H1 (cell line): ENCODE data around the gene OPRD1. TPM values are rescaled to one million over a fixed set of nuclear protein-coding genes. Genes with fewer than 3 reads are reported as not detected.

Source experiments
- CTCF ChIA-PET: fragments of 300-600 bp; sonication (Branson Sonifier 250); formaldehyde crosslinking; loops from one replicate; lab custom pipeline; 2021; ENCODE audit not compliant: partially characterized antibody; lab: Charles Lee
- POLR2A ChIA-PET: fragments of 300-600 bp; sonication (Branson Sonifier 250); formaldehyde crosslinking; loops from one replicate; lab custom pipeline; 2021; ENCODE audit warnings: inconsistent platforms; ENCODE audit not compliant: partially characterized antibody; lab: Charles Lee
- DNase-seq, 2 experiments: peaks; one replicate each; pipeline versions ENCODE4 v3.0.0 to v3.0.0-alpha.2; 2010 to 2022; ENCODE audit warnings: low spot score in 2 of 2, low read depth in 1 of 2, mixed read lengths in 1 of 2
- FAIRE-seq: peaks from 2 replicates; lab custom pipeline; 2011; peaks lifted over from hg19 to GRCh38; lab: Jason Lieb, UNC
- H2AFZ ChIP-seq: 2 replicates; pipeline ENCODE4 v1.8.1; 2012; ENCODE audit warnings: low read length, inconsistent platforms
- H2AK5ac ChIP-seq: 2 replicates; pipeline ENCODE4 v1.6.1; 2013; ENCODE audit warnings: low read depth, low read length
- H2BK120ac ChIP-seq: replicated peaks from 2 replicates; pipeline ENCODE3; 2013; ENCODE audit warnings: low read depth, low read length, inconsistent platforms
- H2BK12ac ChIP-seq: 2 replicates; pipeline ENCODE4 v1.6.1; 2013; ENCODE audit warnings: low read depth, low read length
- H2BK15ac ChIP-seq: 2 replicates; pipeline ENCODE4 v1.6.1; 2013; ENCODE audit warnings: low read length
- H2BK20ac ChIP-seq: 2 replicates; pipeline ENCODE4 v1.6.1; 2013; ENCODE audit warnings: low read length
- H2BK5ac ChIP-seq: 2 replicates; pipeline ENCODE4 v1.6.1; 2013; ENCODE audit warnings: low read depth, low read length
- H3K14ac ChIP-seq: 2 replicates; pipeline ENCODE4 v1.6.1; 2013; ENCODE audit warnings: inconsistent platforms; ENCODE audit not compliant: insufficient read length
- H3K18ac ChIP-seq: 2 replicates; pipeline ENCODE4 v1.6.1; 2013; ENCODE audit warnings: low read length; ENCODE audit errors: extremely low read depth
- H3K23ac ChIP-seq: 2 replicates; pipeline ENCODE4 v1.6.1; 2013; ENCODE audit warnings: inconsistent platforms; ENCODE audit not compliant: insufficient read length
- H3K23me2 ChIP-seq: 2 replicates; pipeline ENCODE4 v1.6.1; 2013; ENCODE audit warnings: low read depth, low read length
- H3K27ac ChIP-seq: 2 replicates; pipeline ENCODE4 v1.6.1; 2011; ENCODE audit warnings: low read depth, low read length, inconsistent platforms
- H3K27me3 ChIP-seq, 4 experiments: replicated peaks in 1 of 4; 1 replicate in 1 of 4; 2 replicates in 3 of 4; pipeline versions ENCODE4 v1.6.1 to v1.8.1; 2011 to 2013; ENCODE audit warnings: low read length in 3 of 4, mild to moderate bottlenecking in 3 of 4, inconsistent platforms in 2 of 4, mixed read lengths in 2 of 4, moderate library complexity in 1 of 4; ENCODE audit not compliant: control insufficient read depth in 3 of 4, insufficient read depth in 3 of 4; ENCODE audit errors: extremely low read depth in 1 of 4
- H3K36me3 ChIP-seq, 4 experiments: 2 replicates each; pipeline versions ENCODE4 v1.6.1 to v1.8.1; 2011 to 2013; ENCODE audit warnings: mild to moderate bottlenecking in 4 of 4, low read length in 3 of 4, moderate library complexity in 2 of 4, control low read depth in 1 of 4, inconsistent platforms in 1 of 4; ENCODE audit not compliant: insufficient read depth in 4 of 4, control insufficient read depth in 2 of 4
- H3K4ac ChIP-seq: replicated peaks from 2 replicates; pipeline ENCODE3; 2013; ENCODE audit warnings: low read length, low read depth, mixed read lengths, inconsistent platforms; ENCODE audit not compliant: insufficient read length
- H3K4me1 ChIP-seq, 4 experiments: replicated peaks in 1 of 4; 1 replicate in 1 of 4; 2 replicates in 3 of 4; pipeline versions ENCODE4 v1.6.1 to v1.8.1; 2011 to 2013; ENCODE audit warnings: low read length in 3 of 4, inconsistent platforms in 2 of 4, mixed read lengths in 1 of 4; ENCODE audit not compliant: insufficient read depth in 4 of 4, control insufficient read depth in 3 of 4
- H3K4me2 ChIP-seq, 2 experiments: 2 replicates each; pipeline versions ENCODE4 v1.6.1 to v1.8.1; 2011 to 2013; ENCODE audit warnings: low read depth in 2 of 2, low read length in 2 of 2, control low read depth in 1 of 2, inconsistent platforms in 1 of 2, mild to moderate bottlenecking in 1 of 2; ENCODE audit not compliant: insufficient read depth in 1 of 2
- H3K4me3 ChIP-seq, 4 experiments: fragments of 200-600, 300-600 bp in 1 of 4; sonication (generic), shearing (Covaris generic), sonication (Bioruptor Twin) in 1 of 4; 2 replicates each; pipeline versions ENCODE4 v1.5.1 to v1.8.1; 2011 to 2016; ENCODE audit warnings: low read length in 4 of 4, low read depth in 3 of 4, control low read depth in 2 of 4, inconsistent platforms in 2 of 4, mild to moderate bottlenecking in 2 of 4, mixed read lengths in 1 of 4, moderate library complexity in 1 of 4; ENCODE audit not compliant: insufficient read depth in 2 of 4; ENCODE audit errors: extremely low read depth in 1 of 4
- H3K56ac ChIP-seq: replicated peaks from 2 replicates; pipeline ENCODE3; 2013; ENCODE audit warnings: low read depth, mild to moderate bottlenecking, mixed read lengths, low read length, inconsistent platforms; ENCODE audit not compliant: insufficient read length
- H3K79me1 ChIP-seq: 2 replicates; pipeline ENCODE4 v1.6.1; 2013; ENCODE audit warnings: low read depth, low read length, control low read depth
- H3K79me2 ChIP-seq, 2 experiments: 2 replicates each; pipeline versions ENCODE4 v1.6.1 to v1.8.1; 2012 to 2013; ENCODE audit warnings: low read length in 2 of 2, mild to moderate bottlenecking in 2 of 2, inconsistent platforms in 1 of 2; ENCODE audit not compliant: insufficient read depth in 2 of 2, control insufficient read depth in 1 of 2
- H3K9ac ChIP-seq, 4 experiments: replicated peaks in 1 of 4; 1 replicate in 1 of 4; 2 replicates in 3 of 4; pipeline versions ENCODE4 v1.6.1 to v1.8.1; 2011 to 2013; ENCODE audit warnings: low read depth in 3 of 4, low read length in 3 of 4, control low read depth in 2 of 4, mild to moderate bottlenecking in 2 of 4, moderate library complexity in 2 of 4, inconsistent platforms in 1 of 4; ENCODE audit errors: extremely low read depth in 1 of 4
- H3K9me3 ChIP-seq, 2 experiments: 2 replicates each; pipeline versions ENCODE4 v1.6.1 to v1.8.1; 2012 to 2013; ENCODE audit warnings: mild to moderate bottlenecking in 2 of 2, moderate library complexity in 2 of 2, control low read depth in 1 of 2, inconsistent platforms in 1 of 2, low read depth in 1 of 2, low read length in 1 of 2, mixed read lengths in 1 of 2; ENCODE audit not compliant: insufficient read depth in 2 of 2
- H4K20me1 ChIP-seq, 2 experiments: replicated peaks in 1 of 2; 2 replicates each; pipeline versions ENCODE3 to v1.8.1; 2011 to 2013; ENCODE audit warnings: inconsistent platforms in 2 of 2, low read length in 2 of 2, mild to moderate bottlenecking in 1 of 2; ENCODE audit not compliant: insufficient read depth in 2 of 2, control insufficient read depth in 1 of 2
- H4K5ac ChIP-seq: 2 replicates; pipeline ENCODE4 v1.6.1; 2013; ENCODE audit warnings: low read length, low read depth, mixed read lengths, inconsistent platforms; ENCODE audit not compliant: insufficient read length
- H4K8ac ChIP-seq: 2 replicates; pipeline ENCODE4 v1.8.0; 2013; ENCODE audit warnings: mild to moderate bottlenecking, moderate library complexity, low read length, inconsistent platforms; ENCODE audit not compliant: insufficient read depth; ENCODE audit errors: extremely low read depth
- H4K91ac ChIP-seq: replicated peaks from 2 replicates; pipeline ENCODE3; 2013; ENCODE audit warnings: low read length, mixed read lengths, inconsistent platforms; ENCODE audit not compliant: insufficient read length
- CBX8 ChIP-seq: fragments of 300-800, 300-1000 bp; sonication (generic); IDR thresholded peaks from 2 replicates; pipeline ENCODE4 v1.7.1; 2016; ENCODE audit warnings: low read depth, low read length, borderline replicate concordance
- EGR1 ChIP-seq: IDR thresholded peaks from 2 replicates; pipeline ENCODE4 v1.6.1; 2011; ENCODE audit warnings: low read depth, low read length, borderline replicate concordance
- HDAC2 ChIP-seq, 2 experiments: fragments of 300-600 bp in 1 of 2; sonication (generic) in 1 of 2; IDR thresholded peaks; 2 replicates each; pipeline ENCODE4 v1.6.1; 2011 to 2012; ENCODE audit warnings: low read depth in 2 of 2, low read length in 2 of 2, mild to moderate bottlenecking in 2 of 2, moderate library complexity in 2 of 2, borderline replicate concordance in 1 of 2, inconsistent platforms in 1 of 2
- KDM1A ChIP-seq: fragments of 200-600, 300-600 bp; sonication (generic); IDR thresholded peaks from 2 replicates; pipeline ENCODE4 v1.7.1; 2016; ENCODE audit warnings: mild to moderate bottlenecking, low read length, borderline replicate concordance
- KDM4A ChIP-seq: IDR thresholded peaks from one replicate; pipeline ENCODE4 v1.7.1; 2012; ENCODE audit warnings: low read depth, mild to moderate bottlenecking, moderate library complexity, low read length, inconsistent platforms; ENCODE audit not compliant: severe bottlenecking
- SIRT6 ChIP-seq: IDR thresholded peaks from one replicate; pipeline ENCODE4 v1.7.1; 2012; ENCODE audit warnings: low read length, inconsistent platforms
- SP2 ChIP-seq: IDR thresholded peaks from 2 replicates; pipeline ENCODE4 v1.6.1; 2012; ENCODE audit warnings: mild to moderate bottlenecking, low read length, inconsistent platforms
- TCF12 ChIP-seq: IDR thresholded peaks from 2 replicates; pipeline ENCODE4 v1.6.1; 2011; ENCODE audit warnings: low read depth, mild to moderate bottlenecking, low read length
- WGBS, 2 experiments: shearing (Covaris generic) in 1 of 2; methylation state at CpG; one replicate each; pipeline versions ENCODE4 v1.1.6 to v1.1.7; 2013 to 2015; ENCODE audit warnings: low lambda C conversion rate in 2 of 2, mixed read lengths in 2 of 2, inconsistent platforms in 1 of 2, low coverage in 1 of 2, missing lambda C conversion rate in 1 of 2; ENCODE audit not compliant: insufficient replicate concordance in 2 of 2, insufficient coverage in 1 of 2, insufficient read length in 1 of 2; ENCODE audit errors: extremely low coverage in 1 of 2, missing lambda C conversion rate in 1 of 2; 5-methylcytosine and 5-hydroxymethylcytosine counted together
- polyA plus RNA-seq, 7 experiments: library from polyadenylated mRNA; depleted of rRNA in 3 of 7; stranded (reverse) in 5 of 7; unstranded in 2 of 7; fragments of >200 nt in 5 of 7; fragments of 200-250 nt in 2 of 7; gene quantifications; 1 replicate in 5 of 7; 2 replicates in 1 of 7; 4 replicates in 1 of 7; pipeline versions ENCODE4 v1.2.1 to v1.2.3, GENCODE V29; 2011 to 2013; ENCODE audit warnings: missing spikeins in 2 of 7, mixed read lengths in 2 of 7
- total RNA-seq: library from RNA; stranded (reverse); fragmentation: NEBNext Ultra II Directional; extraction: Animal tissue kit (Norgen Biotek cat#: 25700); gene quantifications from 2 replicates; pipeline ENCODE4 v1.2.1, GENCODE V29; 2021

Gene OPRD1
- total and polyA plus RNA-seq, 2 of the 8 experiments (the other 6 are each of a cell fraction or from before 2014, with no cell fraction given), result 2.6 to 3.7 TPM

- Histone ChIP-seq H2BK12ac (no peak overlapping the region), H4K20me1 (no peaks in the 10 kb centered on the region), H3K4me1 (peaks cover 0 to 3% (median 1%) of the 10 kb centered on the region in 4 experiments; a peak in 2 of 7 replicates), H4K8ac (peak overlapping the region; percentile 72; the same call in 1 of the 2 replicates), H2BK20ac (no peak overlapping the region), H3K4ac (no peak overlapping the region), H3K23me2 (no peaks in the 10 kb centered on the region), H2AFZ (no peak overlapping the region), H2BK120ac (no peak overlapping the region), H2AK5ac (no peak overlapping the region), H2BK15ac (no peak overlapping the region), H3K79me1 (no peaks in the 10 kb centered on the region), H3K27ac (no peak overlapping the region), H4K91ac (no peak overlapping the region), H3K79me2 (no peaks in the 10 kb centered on the region), H3K9ac (no peak overlapping the region), H3K23ac (no peak overlapping the region), H3K27me3 (no peaks in the 10 kb centered on the region), H3K4me2 (no peak overlapping the region), H3K9me3 (no peaks in the 10 kb centered on the region), H3K4me3 (no peak overlapping the region), H2BK5ac (no peak overlapping the region), H4K5ac (no peak overlapping the region), H3K36me3 (no peaks in the 10 kb centered on the region), H3K56ac (no peak overlapping the region), H3K18ac (no peak overlapping the region; the same call in 1 of the 2 replicates), H3K14ac (no peak overlapping the region)
- ChIA-PET CTCF (interaction anchor here (1.0 to 12.1 kb wide), 2 partner anchors 15 to 136 kb away, joined by 4 to 130 read pairs; no protein-coding TSS in a partner anchor), POLR2A (interaction anchor here (0.6 to 3.4 kb wide), 5 partner anchors 9 to 248 kb away, joined by 3 to 16 read pairs (median 4); partner anchors contain the start of genes EPB41 and RNU11)
- 46% methylated on average over 3 of the region's 3 CpGs; no CpG with 5 or more reads in 1 of the 2 experiments for WGBS, 2 experiments
- no peak for DNase-seq
- no peak for FAIRE-seq
- TF ChIP-seq KDM4A, result no peak
- TF ChIP-seq TCF12, result no peak
- no peak for TF ChIP-seq EGR1
- TF ChIP-seq SIRT6, result no peak
- no peak for TF ChIP-seq KDM1A
- no peak for TF ChIP-seq HDAC2 (IDR thresholded peaks at IDR 0.05; ENCODE audit: borderline replicate concordance in 1 of 2, low read depth in 2 of 2, low read length in 2 of 2)
- TF ChIP-seq CBX8, result no peak
- no peak for TF ChIP-seq SP2
Observed at GRCh38 chr1:28896609-28896986, 84.6 kb downstream of the OPRD1 start.
